WTC11 (cell line): ENCODE measurements around the gene KIAA1328. TPM values are rescaled to one million over a fixed set of nuclear protein-coding genes. Genes with fewer than 3 reads are reported as not detected.

Experiments
- ATAC-seq: fragments of 200-7000 bp; cut with Tn5 transposase; 2 replicates; pipeline ENCODE4 v1.10.0; 2021; ENCODE audit warnings: mild to moderate bottlenecking, moderate library complexity
- CTCF ChIA-PET: fragments of 300-600 bp; sonication (Branson Sonifier 250); formaldehyde crosslinking; loops from one replicate; lab custom pipeline; 2021; ENCODE audit warnings: antibody characterized with exemption; lab: Charles Lee
- POLR2A ChIA-PET: fragments of 350-600 bp; sonication (Branson Sonifier 250); formaldehyde crosslinking; loops from one replicate; lab custom pipeline; 2021; ENCODE audit warnings: antibody characterized with exemption; lab: Charles Lee
- DNase-seq: peaks from one replicate; pipeline ENCODE4 v3.0.0; 2021; ENCODE audit warnings: low spot score
- H3K27ac Mint-ChIP-seq: 2 replicates; pipeline ENCODE4 v1.8.0; 2021; ENCODE audit warnings: mixed read lengths
- H3K27me3 Mint-ChIP-seq: 2 replicates; pipeline ENCODE4 v1.8.0; 2021; ENCODE audit warnings: low read depth, mild to moderate bottlenecking, moderate library complexity, mixed read lengths
- H3K36me3 Mint-ChIP-seq: 2 replicates; pipeline ENCODE4 v1.8.0; 2021; ENCODE audit warnings: mixed read lengths
- H3K4me1 Mint-ChIP-seq: 2 replicates; pipeline ENCODE4 v1.8.0; 2022; ENCODE audit warnings: mixed read lengths
- H3K4me3 Mint-ChIP-seq: 2 replicates; pipeline ENCODE4 v1.8.0; 2021; ENCODE audit warnings: mild to moderate bottlenecking, moderate library complexity, mixed read lengths
- H3K9me3 Mint-ChIP-seq: 2 replicates; pipeline ENCODE4 v1.8.0; 2021; ENCODE audit warnings: mixed read lengths
- ATF1 ChIP-seq: sonication (generic); formaldehyde crosslinking; IDR thresholded peaks from 2 replicates; pipeline ENCODE4 v1.8.1; 2023; ENCODE audit warnings: mild to moderate bottlenecking, moderate library complexity, missing genetic modification reagents
- ATF2 ChIP-seq: sonication (generic); formaldehyde crosslinking; IDR thresholded peaks from 2 replicates; pipeline ENCODE4 v1.8.1; 2022; ENCODE audit warnings: low read depth, missing genetic modification reagents, borderline replicate concordance
- ATF3 ChIP-seq: sonication (generic); formaldehyde crosslinking; conservative IDR thresholded peaks from 2 replicates; pipeline ENCODE4 v1.8.1; 2022; ENCODE audit warnings: mild to moderate bottlenecking, missing genetic modification reagents
- CBFB ChIP-seq: sonication (generic); formaldehyde crosslinking; IDR thresholded peaks from 2 replicates; pipeline ENCODE4 v1.8.1; 2022; ENCODE audit warnings: mild to moderate bottlenecking, low read depth, missing genetic modification reagents
- CTCF ChIP-seq: fragments of 200-600 bp; IDR thresholded peaks from 2 replicates; pipeline ENCODE4 v1.8.0; 2022; ENCODE audit warnings: antibody characterized with exemption
- E2F1 ChIP-seq: sonication (generic); formaldehyde crosslinking; IDR thresholded peaks from 2 replicates; pipeline ENCODE4 v1.8.0; 2022; ENCODE audit warnings: mild to moderate bottlenecking, missing genetic modification reagents
- GRHL2 ChIP-seq: fragments of 250-450 bp; sonication (Bioruptor Pico); IDR thresholded peaks from 2 replicates; pipeline ENCODE4 v1.8.0; 2022; ENCODE audit warnings: mild to moderate bottlenecking, moderate library complexity; ENCODE audit not compliant: insufficient replicate concordance, severe bottlenecking
- JAZF1 ChIP-seq: fragments of 250-450 bp; sonication (Bioruptor Pico); IDR thresholded peaks from 2 replicates; pipeline ENCODE4 v1.9.0; 2021; ENCODE audit warnings: moderate library complexity, mild to moderate bottlenecking, inconsistent platforms
- JUN ChIP-seq: sonication (generic); formaldehyde crosslinking; IDR thresholded peaks from 2 replicates; pipeline ENCODE4 v1.8.0; 2023; ENCODE audit warnings: mild to moderate bottlenecking, missing genetic modification reagents
- KAT7 ChIP-seq: sonication (generic); formaldehyde crosslinking; IDR thresholded peaks from 2 replicates; pipeline ENCODE4 v1.8.1; 2023; ENCODE audit warnings: missing genetic modification reagents, mild to moderate bottlenecking, borderline replicate concordance
- NR3C1 ChIP-seq: sonication (generic); formaldehyde crosslinking; conservative IDR thresholded peaks from 2 replicates; pipeline ENCODE4 v1.8.1; 2023; ENCODE audit warnings: low read depth, mild to moderate bottlenecking, missing genetic modification reagents
- OVOL2 ChIP-seq: fragments of 250-450 bp; sonication (Bioruptor Pico); IDR thresholded peaks from 2 replicates; pipeline ENCODE4 v1.9.0; 2021; ENCODE audit warnings: mild to moderate bottlenecking, borderline replicate concordance
- PRDM15 ChIP-seq: sonication (generic); formaldehyde crosslinking; IDR thresholded peaks from 2 replicates; pipeline ENCODE4 v1.8.0; 2022; ENCODE audit warnings: missing genetic modification reagents
- TEAD4 ChIP-seq: sonication (generic); formaldehyde crosslinking; IDR thresholded peaks from 2 replicates; pipeline ENCODE4 v1.8.0; 2022; ENCODE audit warnings: mild to moderate bottlenecking, missing genetic modification reagents
- TP53 ChIP-seq: sonication (generic); formaldehyde crosslinking; IDR thresholded peaks from 2 replicates; pipeline ENCODE4 v1.8.1; 2023; ENCODE audit warnings: mild to moderate bottlenecking, missing genetic modification reagents
- USF2 ChIP-seq: sonication (generic); formaldehyde crosslinking; IDR thresholded peaks from 2 replicates; pipeline ENCODE4 v1.8.1; 2023; ENCODE audit warnings: mild to moderate bottlenecking, missing genetic modification reagents, moderate library complexity
- ZBTB21 ChIP-seq: sonication (generic); formaldehyde crosslinking; IDR thresholded peaks from 2 replicates; pipeline ENCODE4 v1.8.1; 2023; ENCODE audit warnings: mild to moderate bottlenecking, missing genetic modification reagents, borderline replicate concordance
- ZNF219 ChIP-seq: sonication (generic); formaldehyde crosslinking; IDR thresholded peaks from 2 replicates; pipeline ENCODE4 v1.8.0; 2023; ENCODE audit warnings: missing genetic modification reagents, mild to moderate bottlenecking, borderline replicate concordance
- ZNF396 ChIP-seq: fragments of 250-450 bp; sonication (Bioruptor Pico); IDR thresholded peaks from 2 replicates; pipeline ENCODE4 v1.8.0; 2021; ENCODE audit warnings: mild to moderate bottlenecking, moderate library complexity, borderline replicate concordance
- total RNA-seq: library from RNA; stranded (reverse); gene quantifications from 3 replicates; pipeline ENCODE4 v1.2.3, GENCODE V29; 2021

The KIAA1328 gene
- total RNA-seq, 1 experiment from 2014 or later: 4.8 TPM

GRCh38 chr18:37261988-37262387 lies 433.1 kb downstream of the KIAA1328 start:
- peaks cover 25% of the 10 kb centered on the region for H3K27me3 Mint-ChIP-seq
- ChIA-PET CTCF (interaction anchor here (1.4 kb wide), 1 partner anchor 9 kb away, joined by 4 read pairs; no protein-coding TSS in a partner anchor), POLR2A (no interaction called here)
- no peaks in the 10 kb centered on the region for H3K9me3 Mint-ChIP-seq
- no peak for DNase-seq
- no peak overlapping the region for H3K27ac Mint-ChIP-seq
- ATAC-seq: no peak
- H3K36me3 Mint-ChIP-seq: no peaks in the 10 kb centered on the region
- TF ChIP-seq PRDM15 (no peak), E2F1 (CRISPR knock-in tag) (no peak), TEAD4 (CRISPR knock-in tag) (no peak)
- TF ChIP-seq, all 79 proteins: peak for 0
- Mint-ChIP-seq H3K4me3 (no peak overlapping the region), H3K4me1 (peaks cover 3% of the 10 kb centered on the region)

- DNase-seq: no peak
- Mint-ChIP-seq H3K4me1 (no peaks in the 10 kb centered on the region), H3K27ac (no peak overlapping the region), H3K36me3 (no peaks in the 10 kb centered on the region), H3K27me3 (peaks cover 14% of the 10 kb centered on the region), H3K4me3 (no peak overlapping the region), H3K9me3 (no peaks in the 10 kb centered on the region)
- ChIA-PET POLR2A (no interaction called here), CTCF (interaction anchor here (1.1 kb wide), 1 partner anchor 12 kb away, joined by 3 read pairs; no protein-coding TSS in a partner anchor)
- no peak for ATAC-seq
- no peak for TF ChIP-seq ATF3 (CRISPR knock-in tag)
- no peak for TF ChIP-seq USF2 (CRISPR knock-in tag)
- no peak for TF ChIP-seq ZNF219 (CRISPR knock-in tag)
- TF ChIP-seq ZBTB21 (CRISPR knock-in tag): no peak
- no peak for TF ChIP-seq CBFB (CRISPR knock-in tag)
- no peak for TF ChIP-seq ATF1 (CRISPR knock-in tag)
- no peak for TF ChIP-seq JAZF1 (CRISPR knock-in tag)
- TF ChIP-seq TP53 (CRISPR knock-in tag): no peak
- TF ChIP-seq GRHL2 (CRISPR knock-in tag): no peak
- TF ChIP-seq ZNF396 (CRISPR knock-in tag): no peak
- no peak for TF ChIP-seq KAT7
- TF ChIP-seq CTCF: no peak
- TF ChIP-seq ATF2 (CRISPR knock-in tag): no peak
- no peak for TF ChIP-seq NR3C1 (CRISPR knock-in tag)
- no peak for TF ChIP-seq JUN (CRISPR knock-in tag)
- no peak for TF ChIP-seq OVOL2 (CRISPR knock-in tag)
These were observed 436.0 kb downstream of the KIAA1328 start for GRCh38 chr18:37264956-37265355.
